K562 (cell line): ENCODE results near the gene ATG14. TPM values are rescaled to one million over a fixed set of nuclear protein-coding genes. Genes with fewer than 3 reads are reported as not detected.

Experiments
- ADNP ChIP-seq: fragments of 200-800 bp; sonication (Bioruptor generic); IDR thresholded peaks from 2 replicates; pipeline ENCODE4 v1.6.1; 2016; ENCODE audit warnings: missing genetic modification characterization, missing compliant biosample characterization
- CCNT2 ChIP-seq: IDR thresholded peaks from 2 replicates; pipeline ENCODE4 v1.6.1; 2011; ENCODE audit warnings: borderline replicate concordance, low read depth, mild to moderate bottlenecking, moderate library complexity, mixed read lengths, low read length; ENCODE audit not compliant: insufficient read length; ENCODE audit errors: extremely low read depth
- ELK3 ChIP-seq: fragments of 450-650 bp; formaldehyde crosslinking; IDR thresholded peaks from 2 replicates; pipeline ENCODE4 v1.4.0; 2020; ENCODE audit warnings: mild to moderate bottlenecking
- FOSL1 ChIP-seq: fragments of 200-800 bp; sonication (Bioruptor generic); conservative IDR thresholded peaks from 2 replicates; pipeline ENCODE4 v1.6.1; 2016; ENCODE audit warnings: missing genetic modification characterization, missing compliant biosample characterization
- GABPB1 ChIP-seq: sonication (generic); formaldehyde crosslinking; IDR thresholded peaks from 2 replicates; pipeline ENCODE4 v1.8.0; 2022; ENCODE audit warnings: mild to moderate bottlenecking, missing genetic modification reagents
- HDAC2 ChIP-seq: fragments of 450-650 bp; IDR thresholded peaks from 2 replicates; pipeline ENCODE4 v1.6.1; 2016; ENCODE audit warnings: mild to moderate bottlenecking
- HNRNPL ChIP-seq: fragments of 200-400 bp; formaldehyde crosslinking; IDR thresholded peaks from 2 replicates; pipeline ENCODE4 v1.6.1; 2017; ENCODE audit warnings: low read depth, mild to moderate bottlenecking, low read length
- MYC ChIP-seq, 2 experiments: fragments of 250-450 bp in 1 of 2; sonication (Bioruptor Pico) in 1 of 2; IDR thresholded peaks; 2 replicates each; pipeline versions ENCODE4 v1.5.1 to v1.6.1; 2012 to 2021; ENCODE audit warnings: low read depth in 2 of 2, borderline replicate concordance in 1 of 2, improper control_type of control experiment in 1 of 2, low read length in 1 of 2, mild to moderate bottlenecking in 1 of 2, moderate library complexity in 1 of 2
- NONO ChIP-seq, 2 experiments: fragments of 200-400 bp in 1 of 2; fragments of 450-650 bp in 1 of 2; formaldehyde crosslinking in 1 of 2; IDR thresholded peaks; 2 replicates each; pipeline ENCODE4 v1.6.1; 2017; ENCODE audit warnings: low read depth in 2 of 2, mild to moderate bottlenecking in 2 of 2, moderate library complexity in 2 of 2, low read length in 1 of 2
- PML ChIP-seq: IDR thresholded peaks from 2 replicates; pipeline ENCODE4 v1.6.1; 2012; ENCODE audit warnings: low read length, inconsistent platforms
- POLR2A ChIP-seq: fragments of 450-650 bp; conservative IDR thresholded peaks from 2 replicates; pipeline ENCODE4 v1.6.1; 2016
- POLR2AphosphoS5 ChIP-seq: IDR thresholded peaks from 2 replicates; pipeline ENCODE4 v1.6.1; 2011; ENCODE audit warnings: mild to moderate bottlenecking, low read depth, low read length, moderate library complexity; ENCODE audit not compliant: control insufficient read depth, insufficient read depth
- RBBP5 ChIP-seq: fragments of 200-600 bp; sonication (generic); IDR thresholded peaks from 2 replicates; pipeline ENCODE4 v1.6.1; 2012; ENCODE audit warnings: borderline replicate concordance, mild to moderate bottlenecking, low read length, control low read depth, inconsistent platforms; ENCODE audit not compliant: insufficient read depth, poor library complexity, severe bottlenecking
- RBM22 ChIP-seq: fragments of 200-400 bp; formaldehyde crosslinking; IDR thresholded peaks from 2 replicates; pipeline ENCODE4 v1.6.1; 2018; ENCODE audit warnings: low read length, low read depth; ENCODE audit not compliant: poor library complexity, severe bottlenecking
- RBM25 ChIP-seq: fragments of 200-400 bp; formaldehyde crosslinking; IDR thresholded peaks from 2 replicates; pipeline ENCODE4 v1.6.1; 2018; ENCODE audit warnings: low read length, low read depth, moderate library complexity; ENCODE audit not compliant: severe bottlenecking
- SIN3A ChIP-seq, 2 experiments: fragments of 150-350 bp in 1 of 2; IDR thresholded peaks; 2 replicates each; pipeline ENCODE4 v1.6.1; 2011 to 2016; ENCODE audit warnings: borderline replicate concordance in 2 of 2, low read depth in 2 of 2, low read length in 2 of 2, mild to moderate bottlenecking in 2 of 2, moderate library complexity in 2 of 2; ENCODE audit not compliant: control insufficient read depth in 1 of 2
- SNAPC5 ChIP-seq: fragments of 250-450 bp; sonication (Bioruptor Pico); IDR thresholded peaks from 2 replicates; pipeline ENCODE4 v1.8.0; 2021; ENCODE audit warnings: moderate library complexity, mild to moderate bottlenecking, inconsistent platforms
- TFE3 ChIP-seq: fragments of 450-650 bp; formaldehyde crosslinking; IDR thresholded peaks from 2 replicates; pipeline ENCODE4 v1.4.0; 2020; ENCODE audit warnings: mild to moderate bottlenecking, mixed read lengths
- THRA ChIP-seq: fragments of 450-650 bp; IDR thresholded peaks from 2 replicates; pipeline ENCODE4 v1.6.1; 2017; ENCODE audit warnings: mild to moderate bottlenecking, moderate library complexity
- USF1 ChIP-seq: sonication (generic); formaldehyde crosslinking; IDR thresholded peaks from 2 replicates; pipeline ENCODE4 v1.9.0; 2022; ENCODE audit warnings: mild to moderate bottlenecking, missing genetic modification reagents
- ZBED1 ChIP-seq: IDR thresholded peaks from 2 replicates; pipeline ENCODE4 v1.6.1; 2014
- polyA plus RNA-seq, 8 experiments: library from polyadenylated mRNA; depleted of rRNA in 4 of 8; stranded (reverse) in 5 of 8; unstranded in 3 of 8; fragments of >200 nt; fragmentation: Nextera tagmentation in 2 of 8; fragmentation: Illumina TruSeq in 1 of 8; extraction: Ambion mirVana in 2 of 8; extraction: Trizol in 1 of 8; gene quantifications; 2 replicates each; pipeline versions ENCODE4 v1.2.1 to v1.2.3, GENCODE V29; 2011 to 2014; ENCODE audit warnings: inconsistent platforms in 1 of 8, missing spikeins in 1 of 8
- total RNA-seq, 7 experiments: library from RNA; depleted of rRNA in 6 of 7; stranded (reverse); fragments of >200 nt in 6 of 7; fragmentation: Illumina TruSeq in 2 of 7; extraction: Trizol in 2 of 7; gene quantifications; 2 replicates each; pipeline versions ENCODE4 v1.2.1 to v1.2.3, GENCODE V29; 2011 to 2021; ENCODE audit warnings: low replicate concordance in 1 of 7

The ATG14 gene
- total and polyA plus RNA-seq, 9 of the 15 experiments (the other 6 are each of a cell fraction or from before 2014, with no cell fraction given) = 0.55 to 4.2 (median 3.5) TPM

GRCh38 chr14:55411426-55412389 lies at the start of gene ATG14 (continued):
- TF ChIP-seq HDAC2 (peak; percentile 26; the same call in 1 of the 2 replicates), USF1 (CRISPR knock-in tag) (peak; percentile 93), NONO (IDR thresholded peaks at IDR 0.05; ENCODE audit: low read depth in 2 of 2, low read length in 1 of 2) (peak in 1 of 2 experiments; percentile 68; a peak in 2 of 4 replicates), RBBP5 (peak; percentile 72), TFE3 (CRISPR knock-in tag) (peak; percentile 74), ADNP (tag) (peak; percentile 49; the same call in 1 of the 2 replicates), MYC (IDR thresholded peaks at IDR 0.05; ENCODE audit: low read depth, low read length) (peak; percentile 84), MYC (CRISPR knock-in tag; IDR thresholded peaks at IDR 0.05; ENCODE audit: borderline replicate concordance, low read depth) (no peak), CCNT2 (no peak), POLR2A (peak; percentile 78), RBM25 (peak; percentile 91), ZBED1 (no peak), THRA (no peak), HNRNPL (no peak), RBM22 (peak; percentile 35), POLR2AphosphoS5 (peak; percentile 64), PML (peak; percentile 47; the same call in 1 of the 2 replicates), GABPB1 (CRISPR knock-in tag) (peak; percentile 62), ELK3 (CRISPR knock-in tag) (no peak), FOSL1 (tag) (0 out of 2 replicates have a peak, but pooled peaks have one; percentile 37), SNAPC5 (CRISPR knock-in tag) (0 out of 2 replicates have a peak, but pooled peaks have one; percentile 49), SIN3A (IDR thresholded peaks at IDR 0.05; ENCODE audit: borderline replicate concordance in 2 of 2, control insufficient read depth in 1 of 2, low read depth in 2 of 2, low read length in 2 of 2) (peak; percentile 71 to 97; a peak in 3 of 4 replicates)
